IPS-NIHi11 (cell line): ENCODE data around the gene POP4.
A peak's percentile ranks its signal among the peaks of the same experiment; 100 is the strongest.
"Not testable (repeated sequence)": the region's sequence is repeated elsewhere in the genome, so short reads cannot be mapped to it uniquely, and the experiment has no call there.

Experiments
- DNase-seq: peaks from one replicate; pipeline ENCODE4 v3.0.0; 2012; ENCODE audit warnings: mixed read lengths, low spot score

POP4 gene, protein sequence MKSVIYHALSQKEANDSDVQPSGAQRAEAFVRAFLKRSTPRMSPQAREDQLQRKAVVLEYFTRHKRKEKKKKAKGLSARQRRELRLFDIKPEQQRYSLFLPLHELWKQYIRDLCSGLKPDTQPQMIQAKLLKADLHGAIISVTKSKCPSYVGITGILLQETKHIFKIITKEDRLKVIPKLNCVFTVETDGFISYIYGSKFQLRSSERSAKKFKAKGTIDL

DNA sequence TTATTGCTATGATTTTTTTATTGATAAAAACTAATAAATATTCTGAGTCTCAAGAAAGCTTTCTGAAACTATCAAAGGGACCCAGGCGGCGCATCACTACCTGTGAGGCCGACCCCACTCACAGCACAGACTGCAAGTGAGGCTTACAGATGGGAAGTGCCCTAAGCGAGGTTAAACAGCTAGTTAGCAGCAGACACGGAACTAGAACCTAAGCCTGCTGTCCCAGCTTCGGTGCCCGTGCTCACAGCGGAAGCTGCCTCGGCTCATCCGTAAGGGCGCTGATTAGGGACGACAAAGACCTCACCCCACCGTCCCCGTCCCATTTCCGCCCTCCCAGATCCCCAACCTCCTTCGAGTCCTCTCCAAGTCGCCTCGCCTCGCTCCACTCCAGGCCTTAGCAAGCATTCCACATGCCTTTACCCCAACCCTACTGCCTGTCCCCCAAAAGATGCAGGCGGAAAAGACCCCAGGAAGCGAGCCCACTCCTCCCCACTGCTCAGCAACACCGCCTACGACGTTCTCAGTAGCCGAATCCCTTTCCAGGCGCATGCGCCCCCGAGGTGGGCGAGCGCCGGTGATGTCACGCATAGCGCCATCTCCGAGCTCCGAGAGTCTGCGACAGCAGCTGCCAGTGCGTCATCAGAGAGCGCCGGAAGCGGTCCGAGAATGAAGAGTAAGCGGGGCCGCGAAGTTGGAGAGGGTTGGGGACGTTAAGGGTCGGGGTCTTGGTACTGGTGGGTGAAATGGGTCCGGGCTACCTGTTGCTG is at the start of gene POP4:
Gene POP4 (plus strand): TSS at position 631 of the 767 bp plus-strand sequence. CDS start 36 bp downstream, at position 667.
- peak; percentile 97 for DNase-seq

DNA sequence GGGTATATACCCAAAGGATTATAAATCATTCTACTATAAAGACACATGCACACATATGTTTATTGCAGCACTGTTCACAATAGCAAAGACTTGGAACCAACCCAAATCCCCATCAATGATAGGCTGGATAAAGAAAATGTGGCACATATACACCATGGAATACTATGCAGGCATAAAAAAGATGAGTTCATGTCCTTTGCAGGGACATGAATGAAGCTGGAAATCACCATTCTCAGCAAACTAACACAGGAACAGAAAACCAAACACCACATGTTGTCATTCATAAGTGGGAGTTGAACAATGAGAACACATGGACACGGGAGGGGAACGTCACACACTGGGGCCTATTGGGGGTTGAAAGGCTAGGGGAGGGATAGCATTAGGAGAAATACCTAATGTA is 47.0 kb upstream of the POP4 start:
- not testable (repeated sequence) for DNase-seq

GRCh38 chr19:29559743-29560142 is 46.3 kb upstream of the POP4 start:
- no peak for DNase-seq

DNA sequence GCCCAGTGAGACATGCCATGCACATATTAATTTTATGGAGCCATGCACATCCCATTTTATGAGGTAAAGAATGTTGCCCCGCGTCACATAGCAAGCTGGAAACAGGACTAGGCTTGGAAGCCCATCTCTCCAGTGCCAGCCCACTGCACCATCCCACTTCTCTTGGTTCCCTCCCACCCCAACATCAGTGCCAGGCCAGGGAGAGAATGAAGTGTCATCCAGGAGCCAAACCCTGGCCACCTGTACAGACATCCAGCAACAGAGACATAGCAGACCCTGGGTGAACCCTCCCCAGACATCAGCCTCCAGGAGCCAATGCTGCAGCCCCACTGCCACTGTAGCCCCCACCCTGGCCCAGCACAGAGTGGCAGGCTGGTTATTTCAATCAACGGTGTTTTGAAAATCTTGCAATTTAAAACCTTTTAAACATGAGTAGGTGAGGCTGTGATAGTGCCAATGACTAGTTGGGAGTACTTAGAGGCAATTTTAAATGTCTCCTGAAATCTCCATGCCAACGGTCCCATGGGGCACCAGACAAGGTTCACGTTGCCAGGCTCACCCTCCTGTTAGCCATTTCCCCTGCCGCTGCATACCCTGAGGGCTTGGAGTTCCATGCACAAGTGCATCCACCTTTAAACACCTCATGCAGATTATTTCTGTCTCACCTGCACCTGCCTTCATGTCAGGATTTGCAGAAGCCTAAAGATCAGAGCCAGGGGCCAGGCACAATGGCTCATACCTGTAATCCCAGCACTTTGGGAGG is 45.6 kb upstream of the POP4 start:
- no peak for DNase-seq

DNA sequence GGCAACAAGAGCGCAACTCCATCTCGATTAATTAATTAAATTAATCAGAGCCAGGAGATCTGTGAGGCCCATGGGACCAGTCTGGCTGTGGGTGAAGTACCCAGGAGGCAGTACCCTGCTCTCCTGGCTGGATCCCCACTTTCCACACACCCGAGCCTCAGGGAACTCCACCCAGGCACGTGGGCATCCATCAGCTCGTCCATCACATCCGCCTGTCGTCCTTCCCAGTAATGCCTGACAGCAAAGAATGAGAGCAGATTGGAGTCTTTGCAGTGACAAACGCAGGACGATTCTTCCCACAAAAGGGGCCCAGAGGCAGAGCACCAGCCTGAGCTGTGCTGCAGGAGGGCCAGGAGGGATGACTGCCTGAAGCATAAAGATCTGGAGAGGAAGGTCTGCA is 44.5 kb upstream of the POP4 start:
- no peak for DNase-seq

GRCh38 chr19:29562299-29563297 is 43.5 kb upstream of the POP4 start:
- peak; percentile 4 for DNase-seq

- peak; percentile 10 for DNase-seq
Observed at GRCh38 chr19:29563486-29564101, 42.5 kb upstream of the POP4 start.

DNA sequence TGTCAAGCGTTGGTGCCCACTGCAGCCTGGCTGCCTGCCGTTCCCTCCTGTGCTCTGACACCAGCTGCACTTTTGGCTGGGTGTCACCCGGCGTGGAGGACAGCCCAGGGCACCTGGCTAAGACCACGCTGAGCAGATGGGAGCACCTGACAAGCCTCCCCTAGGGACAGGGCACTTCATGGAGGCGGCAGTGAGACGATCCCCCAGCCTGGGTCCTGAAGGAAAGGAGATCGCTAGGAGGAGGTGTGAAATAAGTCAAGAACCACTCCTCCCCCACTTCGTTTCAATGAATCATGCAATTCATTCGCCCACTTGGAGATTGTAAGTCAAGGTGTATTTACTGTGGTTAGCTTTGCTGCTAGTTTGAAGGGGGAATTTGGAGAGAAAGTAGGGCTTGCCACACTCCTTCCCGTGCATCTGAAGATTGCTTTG is 41.5 kb upstream of the POP4 start:
- peak; percentile 9 for DNase-seq

- peak; percentile 7 for DNase-seq
Observed at GRCh38 chr19:29565171-29565570, 40.9 kb upstream of the POP4 start.

DNA sequence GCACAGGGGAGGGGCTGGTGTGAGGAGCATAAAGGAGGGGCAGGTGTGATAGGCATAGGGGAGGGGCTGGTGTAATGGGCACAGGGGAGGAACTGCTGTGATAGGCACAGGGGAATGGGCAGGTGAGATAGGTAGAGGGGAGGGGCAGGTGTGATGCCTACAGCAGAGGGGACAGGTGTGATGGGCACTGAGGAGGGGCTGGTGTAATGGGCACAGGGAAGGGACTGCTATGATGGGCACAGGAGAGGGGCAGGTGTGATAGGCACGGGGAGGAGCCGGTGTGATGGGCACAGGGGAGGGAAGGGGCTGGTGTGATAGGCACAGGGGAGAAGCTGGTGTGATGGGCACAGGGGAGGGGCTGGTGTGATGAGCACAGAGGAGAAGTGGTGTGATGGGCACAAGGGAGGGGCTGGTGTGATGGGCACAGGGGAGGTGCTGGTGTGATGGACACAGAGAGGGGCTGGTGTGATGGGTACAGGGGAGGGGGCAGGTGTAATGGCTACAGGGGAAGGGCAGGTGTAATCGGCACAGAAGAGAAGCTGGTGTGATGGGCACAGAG is 39.5 kb upstream of the POP4 start:
- DNase-seq, result no peak

DNA sequence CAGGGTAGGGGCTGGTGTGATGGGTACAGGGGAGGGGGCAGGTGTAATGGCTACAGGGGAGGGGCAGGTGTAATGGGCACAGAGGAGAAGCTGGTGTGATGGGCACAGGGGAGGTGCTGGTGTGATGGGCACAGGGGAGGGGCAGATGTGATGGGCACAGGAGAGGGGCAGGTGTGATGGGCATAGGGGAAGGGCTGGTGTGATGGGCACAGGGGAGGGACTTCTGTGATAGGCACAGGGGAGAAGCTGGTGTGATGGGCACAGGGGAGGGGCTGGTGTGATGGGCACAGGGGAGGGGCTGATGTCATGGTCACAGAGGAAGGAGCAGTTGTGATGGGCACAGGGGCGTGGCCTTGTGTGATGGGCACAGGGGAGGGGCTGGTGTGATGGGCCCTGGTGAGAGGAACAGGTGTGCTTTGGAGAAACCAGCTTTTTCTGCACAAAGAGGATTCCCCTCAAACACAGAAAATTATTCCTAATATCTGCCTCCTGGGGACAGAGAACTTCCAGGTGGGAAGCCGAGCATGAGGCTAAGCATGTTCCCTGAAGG is 38.6 kb upstream of the POP4 start:
- DNase-seq, result no peak

DNA sequence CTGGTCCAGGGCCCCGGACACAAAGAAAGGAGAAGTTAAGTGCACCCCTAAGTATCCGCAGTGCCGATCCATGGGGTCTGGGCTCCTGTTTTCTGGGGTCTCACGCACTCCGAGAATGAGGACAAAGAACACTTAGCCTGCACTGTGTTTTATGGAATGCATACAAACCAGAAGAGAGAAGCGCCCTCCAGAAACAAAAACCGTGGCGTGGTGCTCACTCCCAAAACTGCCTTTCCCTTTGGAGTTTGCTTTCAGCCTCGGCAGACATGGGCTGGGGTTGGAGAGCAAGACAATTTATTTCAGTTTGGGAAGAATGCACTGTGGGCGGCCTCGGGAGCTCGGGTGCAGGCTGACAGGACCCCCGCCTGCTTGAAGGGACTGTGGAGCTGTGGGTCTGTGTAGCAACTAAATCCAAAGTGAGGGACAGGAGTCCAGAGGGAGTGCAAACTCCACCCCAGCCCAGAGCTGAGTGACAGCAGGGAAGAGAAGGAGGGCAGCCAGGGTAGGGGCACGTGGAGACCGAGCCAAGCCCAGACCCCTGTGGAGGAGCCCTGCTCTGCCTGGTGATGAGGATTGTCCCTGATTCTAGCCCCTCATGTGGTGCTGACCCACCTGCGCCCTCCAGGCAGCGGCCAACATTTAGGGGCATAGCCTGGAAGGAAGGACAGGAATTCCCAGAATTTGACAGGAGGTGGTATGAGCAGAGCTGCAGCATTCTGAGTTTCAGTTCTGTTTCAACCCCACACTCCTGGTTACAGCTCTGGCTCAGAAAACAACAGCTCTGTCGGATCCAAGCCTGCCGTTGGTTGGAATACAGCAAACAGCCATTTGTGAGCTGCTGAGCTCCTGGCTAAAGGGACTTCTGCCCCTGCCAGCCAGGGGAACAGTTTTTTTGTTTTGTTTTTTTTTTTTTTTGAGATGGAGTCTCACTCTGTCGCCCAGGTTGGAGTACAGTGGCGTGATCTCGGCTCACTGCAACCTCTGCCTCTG is 37.8 kb upstream of the POP4 start:
- DNase-seq, result no peak

GRCh38 chr19:29569038-29569911 is 36.8 kb upstream of the POP4 start:
- DNase-seq, result no peak

DNA sequence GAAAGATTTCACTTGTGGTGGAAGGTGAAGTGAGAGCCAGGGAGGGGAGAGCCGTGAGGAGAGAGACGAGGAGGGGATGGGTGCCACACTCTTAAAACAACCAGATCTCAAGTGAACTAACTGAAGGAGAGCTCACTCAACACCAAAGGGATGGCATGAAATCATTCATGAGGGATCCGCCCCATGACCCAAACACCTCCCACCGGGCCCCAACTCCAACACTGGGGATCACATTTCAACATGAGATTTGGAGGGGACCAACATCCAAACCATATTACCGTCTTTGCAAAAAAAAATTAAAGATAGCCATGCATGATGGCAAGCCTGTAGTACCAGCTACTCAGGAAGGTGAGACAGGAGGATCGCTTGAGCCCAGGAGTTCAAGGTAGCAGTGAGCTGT is 34.9 kb upstream of the POP4 start:
- no peak for DNase-seq

DNA sequence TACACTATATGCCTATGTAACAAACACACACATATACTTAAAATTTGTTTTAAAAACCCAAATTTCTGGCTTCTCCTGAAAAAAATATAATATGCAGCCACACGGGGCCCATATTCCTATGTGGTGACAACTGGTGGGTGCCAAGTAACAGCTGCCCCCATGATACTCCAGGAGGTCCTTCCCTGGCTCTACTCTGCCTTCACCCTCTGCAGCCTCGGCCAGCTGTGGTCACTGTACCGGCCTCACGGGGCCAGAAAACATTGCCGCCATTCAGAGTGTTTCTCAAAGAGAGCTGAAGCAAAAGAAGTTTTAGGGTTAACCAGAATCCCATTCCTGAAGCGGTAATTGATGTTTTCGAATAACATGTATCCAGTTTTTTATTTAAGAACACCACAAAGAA is 32.6 kb upstream of the POP4 start:
- no peak for DNase-seq

- DNase-seq, result no peak
Observed at GRCh38 chr19:29574510-29574909, 31.6 kb upstream of the POP4 start.

- DNase-seq, result no peak
Observed at GRCh38 chr19:29576046-29576606, 30.0 kb upstream of the POP4 start.
